ENCODE measurements around the gene HMMR. TPM values are rescaled to one million over a fixed set of nuclear protein-coding genes. Genes with fewer than 3 reads are reported as not detected.

HMMR gene
- total RNA-seq, 1 experiment from 2014 or later: 54.9 TPM

DNA sequence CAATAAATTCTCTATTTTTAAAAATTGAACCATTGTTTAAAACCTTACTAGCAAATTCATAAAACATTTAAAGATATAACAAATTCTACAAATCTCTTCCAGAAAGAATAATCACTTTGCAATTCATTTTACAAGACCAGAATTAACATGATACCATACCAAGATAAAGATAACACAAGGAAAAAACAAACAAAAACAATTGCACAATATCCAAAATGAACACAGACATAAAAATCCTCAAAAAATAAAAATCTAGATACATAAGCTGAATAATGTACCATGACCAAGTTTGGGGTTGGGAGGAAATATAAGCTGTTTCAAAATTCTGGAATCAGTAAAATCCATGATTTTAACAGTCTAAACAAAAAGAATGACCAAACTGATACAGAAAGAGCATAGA is 11.9 kb upstream of the HMMR start:
- Histone ChIP-seq H4K20me1 (ENCODE audit: insufficient read depth) (no peaks in the 10 kb centered on the region), H3K4me3 (replicated peaks in 1 of 2; ENCODE audit: low read depth in 1 of 2, low read length in 2 of 2) (no peak overlapping the region), H3K79me2 (ENCODE audit: insufficient read depth, low read length) (peaks cover 5% of the 10 kb centered on the region; the same call in 1 of the 2 replicates), H2AFZ (ENCODE audit: low read depth, low read length, poor library complexity, severe bottlenecking) (no peak overlapping the region), H3K4me1 (ENCODE audit: control insufficient read depth in 1 of 2, insufficient read depth in 2 of 2, low read length in 2 of 2) (no peaks in the 10 kb centered on the region), H3K36me3 (ENCODE audit: control insufficient read depth in 1 of 2, insufficient read depth in 2 of 2, low read length in 2 of 2) (peaks cover 21 to 56% of the 10 kb centered on the region in 2 experiments), H3K4me2 (ENCODE audit: low read length) (no peak overlapping the region), H3K9me3 (ENCODE audit: control insufficient read depth in 1 of 2, insufficient read depth in 1 of 2, low read depth in 1 of 2, low read length in 2 of 2) (no peaks in the 10 kb centered on the region), H3K9me2 (ENCODE audit: insufficient read depth) (no peaks in the 10 kb centered on the region), H3K27ac (ENCODE audit: low read depth, low read length) (no peak overlapping the region), H3K9ac (ENCODE audit: low read length) (no peak overlapping the region), H3K27me3 (ENCODE audit: insufficient read depth, low read length) (no peaks in the 10 kb centered on the region)
- CTCF ChIA-PET: no interaction called here
- RAD21 ChIA-PET (ENCODE audit: low non-redundant PET in 1 of 2, low total read pairs in 2 of 2, uncharacterized antibody in 2 of 2, unreplicated experiment in 2 of 2): no interaction called here
- TF ChIP-seq ELF1 (IDR thresholded peaks at IDR 0.05; ENCODE audit: borderline replicate concordance, low read depth) (no peak), CBX3 (IDR thresholded peaks at IDR 0.05; ENCODE audit: low read depth) (no peak), SRF (IDR thresholded peaks at IDR 0.05; ENCODE audit: low read depth) (no peak), CEBPB (IDR thresholded peaks at IDR 0.05; ENCODE audit: low read depth) (no peak), SIN3A (IDR thresholded peaks at IDR 0.05; ENCODE audit: low read depth) (no peak), ZNF274 (IDR thresholded peaks at IDR 0.05; ENCODE audit: low read depth, low read length) (no peak)
- TF ChIP-seq, protein P1, sequence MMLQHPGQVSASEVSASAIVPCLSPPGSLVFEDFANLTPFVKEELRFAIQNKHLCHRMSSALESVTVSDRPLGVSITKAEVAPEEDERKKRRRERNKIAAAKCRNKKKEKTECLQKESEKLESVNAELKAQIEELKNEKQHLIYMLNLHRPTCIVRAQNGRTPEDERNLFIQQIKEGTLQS (IDR thresholded peaks at IDR 0.05): no peak
- TF ChIP-seq, protein P2, sequence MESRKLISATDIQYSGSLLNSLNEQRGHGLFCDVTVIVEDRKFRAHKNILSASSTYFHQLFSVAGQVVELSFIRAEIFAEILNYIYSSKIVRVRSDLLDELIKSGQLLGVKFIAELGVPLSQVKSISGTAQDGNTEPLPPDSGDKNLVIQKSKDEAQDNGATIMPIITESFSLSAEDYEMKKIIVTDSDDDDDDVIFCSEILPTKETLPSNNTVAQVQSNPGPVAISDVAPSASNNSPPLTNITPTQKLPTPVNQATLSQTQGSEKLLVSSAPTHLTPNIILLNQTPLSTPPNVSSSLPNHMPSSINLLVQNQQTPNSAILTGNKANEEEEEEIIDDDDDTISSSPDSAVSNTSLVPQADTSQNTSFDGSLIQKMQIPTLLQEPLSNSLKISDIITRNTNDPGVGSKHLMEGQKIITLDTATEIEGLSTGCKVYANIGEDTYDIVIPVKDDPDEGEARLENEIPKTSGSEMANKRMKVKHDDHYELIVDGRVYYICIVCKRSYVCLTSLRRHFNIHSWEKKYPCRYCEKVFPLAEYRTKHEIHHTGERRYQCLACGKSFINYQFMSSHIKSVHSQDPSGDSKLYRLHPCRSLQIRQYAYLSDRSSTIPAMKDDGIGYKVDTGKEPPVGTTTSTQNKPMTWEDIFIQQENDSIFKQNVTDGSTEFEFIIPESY (IDR thresholded peaks at IDR 0.05; ENCODE audit: extremely low read depth, insufficient replicate concordance, low read length): no peak
- intact Hi-C loops (cut with micrococcal nuclease): no loop called here
- DNase-seq (ENCODE audit: low read depth, low spot score) (no peak), ATAC-seq (no peak)
- POLR2A ChIA-PET: interaction anchor here (0.8 to 1.9 kb wide), 3 partner anchors 11 to 12 kb away, joined by 3 to 9 read pairs (median 4); partner anchors contain the start of genes CCNG1, HMMR and NUDCD2
- BruUV-seq (replicated peaks): no TSS peak

DNA sequence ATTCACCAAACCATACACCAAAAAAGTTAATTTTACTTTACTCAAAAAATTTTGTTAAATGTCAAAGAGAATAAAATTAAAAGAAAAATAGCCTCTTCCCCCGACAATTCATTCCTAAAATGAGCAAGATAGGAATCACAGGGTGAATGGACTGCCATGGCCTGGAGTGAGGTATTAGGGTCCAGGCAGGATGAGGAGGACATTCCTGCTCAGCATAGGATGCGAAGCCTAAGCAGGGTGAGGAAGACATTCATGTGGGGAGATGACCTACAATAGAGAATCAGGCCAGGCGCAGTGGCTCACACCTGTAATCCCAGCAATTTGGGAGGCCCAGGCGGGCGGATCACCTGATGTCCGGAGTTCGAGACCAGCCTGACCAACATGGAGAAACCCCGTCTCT is 8.9 kb upstream of the HMMR start:
- CTCF ChIA-PET: no interaction called here
- H3K36me3 ChIP-seq (ENCODE audit: control insufficient read depth in 1 of 2, insufficient read depth in 2 of 2, low read length in 2 of 2): peaks cover 15 to 39% of the 10 kb centered on the region in 2 experiments
- ATAC-seq: no peak; the same call in 1 of the 2 replicates

More for the DNA sequence above, 8.9 kb upstream of the HMMR start:
- no TSS peak for BruUV-seq (replicated peaks)
- Histone ChIP-seq H3K27me3 (ENCODE audit: insufficient read depth, low read length) (no peaks in the 10 kb centered on the region), H3K79me2 (ENCODE audit: insufficient read depth, low read length) (peaks cover 24% of the 10 kb centered on the region), H3K4me3 (replicated peaks in 1 of 2; ENCODE audit: low read depth in 1 of 2, low read length in 2 of 2) (no peak overlapping the region), H3K4me1 (ENCODE audit: control insufficient read depth in 1 of 2, insufficient read depth in 2 of 2, low read length in 2 of 2) (no peaks in the 10 kb centered on the region), H3K9me3 (ENCODE audit: control insufficient read depth in 1 of 2, insufficient read depth in 1 of 2, low read depth in 1 of 2, low read length in 2 of 2) (no peaks in the 10 kb centered on the region), H3K4me2 (ENCODE audit: low read length) (no peak overlapping the region), H3K9me2 (ENCODE audit: insufficient read depth) (no peaks in the 10 kb centered on the region), H3K27ac (ENCODE audit: low read depth, low read length) (no peak overlapping the region), H2AFZ (ENCODE audit: low read depth, low read length, poor library complexity, severe bottlenecking) (no peak overlapping the region), H3K9ac (ENCODE audit: low read length) (no peak overlapping the region), H4K20me1 (ENCODE audit: insufficient read depth) (no peaks in the 10 kb centered on the region)
- no peak for DNase-seq (ENCODE audit: low read depth, low spot score)
- intact Hi-C loops (cut with micrococcal nuclease): no loop called here
- TF ChIP-seq REST (IDR thresholded peaks at IDR 0.05; ENCODE audit: low read depth) (no peak), CEBPB (IDR thresholded peaks at IDR 0.05; ENCODE audit: low read depth) (no peak), YY1 (IDR thresholded peaks at IDR 0.05; ENCODE audit: extremely low read depth, insufficient replicate concordance, low read depth, low read length) (no peak), SRF (IDR thresholded peaks at IDR 0.05; ENCODE audit: low read depth) (no peak)
- ChIA-PET RAD21 (ENCODE audit: low non-redundant PET in 1 of 2, low total read pairs in 2 of 2, uncharacterized antibody in 2 of 2, unreplicated experiment in 2 of 2) (no interaction called here), POLR2A (no interaction called here)
